ENCODE measurements around the gene NKIRAS1.

- TF ChIP-seq CTCF (IDR thresholded peaks at IDR 0.05) (no peak), REST (IDR thresholded peaks at IDR 0.05; ENCODE audit: insufficient read depth in 1 of 2, low read depth in 2 of 2, low read length in 1 of 2) (no peak)
Observed at GRCh38 chr3:23876923-23877322, 39.9 kb downstream of the NKIRAS1 start.
